Stimulated activated naive B cell treated with anti-CD40 and anti-IgM and Interleukin-4, amounts not matched to agents 10 μg/mL and 1 μg/mL and 100 μg/mL, for 72 hours (primary cell): ENCODE results near the gene VLDLR.
"Not testable (repeated sequence)": the region's sequence is repeated elsewhere in the genome, so short reads cannot be mapped to it uniquely, and the experiment has no call there.

Experiments
- ATAC-seq, 2 donors: fragments of 150-1000 bp; cut with Tn5 transposase; replicated peaks; 2 replicates each; pipeline ENCODE4 v1.10.0; 2021; ENCODE audit warnings: moderate library complexity in 1 of 2
- DNase-seq: peaks from one replicate; pipeline ENCODE4 v3.0.0; 2021
- H3K27ac Mint-ChIP-seq: one replicate; pipeline ENCODE4 v1.8.0; 2022; ENCODE audit warnings: mild to moderate bottlenecking, mixed read lengths
- H3K27me3 Mint-ChIP-seq, 2 donors: one replicate each; pipeline ENCODE4 v1.8.0; 2022; ENCODE audit warnings: mixed read lengths in 2 of 2
- H3K36me3 Mint-ChIP-seq, 2 donors: one replicate each; pipeline ENCODE4 v1.8.0; 2022; ENCODE audit warnings: mixed read lengths in 2 of 2, mild to moderate bottlenecking in 1 of 2
- H3K4me1 Mint-ChIP-seq, 2 donors: one replicate each; pipeline ENCODE4 v1.8.0; 2022; ENCODE audit warnings: mixed read lengths in 2 of 2, mild to moderate bottlenecking in 1 of 2
- H3K4me3 Mint-ChIP-seq, 2 donors: one replicate each; pipeline ENCODE4 v1.8.0; 2022; ENCODE audit warnings: mild to moderate bottlenecking in 2 of 2, mixed read lengths in 2 of 2, moderate library complexity in 1 of 2
- H3K9me3 Mint-ChIP-seq, 2 donors: one replicate each; pipeline ENCODE4 v1.8.0; 2022; ENCODE audit warnings: mixed read lengths in 2 of 2, mild to moderate bottlenecking in 1 of 2

VLDLR gene

GRCh38 chr9:2691626-2692025, 70.0 kb downstream of the VLDLR start:
- Mint-ChIP-seq H3K27ac (no peak overlapping the region), H3K27me3 (no peaks in the 10 kb centered on the region), H3K9me3 (no peaks in the 10 kb centered on the region), H3K4me3 (no peak overlapping the region), H3K36me3 (peaks cover 11 to 22% of the 10 kb centered on the region in 2 donors), H3K4me1 (no peaks in the 10 kb centered on the region)
- ATAC-seq, result no peak
- DNase-seq, result no peak

DNA sequence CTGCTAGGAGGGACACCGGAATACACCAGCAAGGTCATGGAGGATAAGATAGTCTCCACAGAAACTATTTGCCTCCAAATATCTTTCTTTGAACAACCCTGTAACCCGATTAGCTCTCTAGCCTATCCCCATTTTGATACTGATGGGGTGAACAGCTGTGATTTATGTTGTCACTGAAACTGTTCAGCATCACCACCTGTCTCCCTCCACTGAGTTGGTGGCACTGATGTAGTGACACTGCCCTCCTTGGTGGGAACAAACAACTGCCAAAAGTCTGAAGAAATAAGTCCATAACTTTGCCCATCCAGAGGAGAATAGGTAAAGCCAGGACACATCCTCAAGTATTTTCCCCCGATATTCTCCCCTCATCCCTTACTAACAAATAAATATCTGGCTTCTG, 71.5 kb downstream of the VLDLR start:
- Mint-ChIP-seq H3K27me3 (no peaks in the 10 kb centered on the region), H3K4me1 (peaks cover 6 to 13% of the 10 kb centered on the region in 2 donors), H3K36me3 (peaks cover 19 to 31% of the 10 kb centered on the region in 2 donors), H3K4me3 (no peak overlapping the region), H3K27ac (no peak overlapping the region), H3K9me3 (peaks cover 0 to 4% of the 10 kb centered on the region in 2 donors)
- ATAC-seq (no peak), DNase-seq (no peak)

GRCh38 chr9:2697492-2697891, 75.9 kb downstream of the VLDLR start:
- peak; percentile 23 for DNase-seq
- H3K4me3 Mint-ChIP-seq, result no peak overlapping the region
- H3K36me3 Mint-ChIP-seq, result peaks cover 28 to 31% of the 10 kb centered on the region in 2 donors
- H3K27ac Mint-ChIP-seq, result no peak overlapping the region
- peaks cover 6 to 14% of the 10 kb centered on the region in 2 donors for H3K4me1 Mint-ChIP-seq
- peak; percentile 98 to 99 for ATAC-seq
- no peaks in the 10 kb centered on the region for H3K27me3 Mint-ChIP-seq
- H3K9me3 Mint-ChIP-seq, result peaks cover 0 to 4% of the 10 kb centered on the region in 2 donors

- ATAC-seq, result no peak
- H3K9me3 Mint-ChIP-seq, result peaks cover 0 to 4% of the 10 kb centered on the region in 2 donors
- no peak overlapping the region for H3K4me3 Mint-ChIP-seq
- no peaks in the 10 kb centered on the region for H3K27me3 Mint-ChIP-seq
- H3K4me1 Mint-ChIP-seq, result peaks cover 6 to 14% of the 10 kb centered on the region in 2 donors
- H3K36me3 Mint-ChIP-seq, result peaks cover 22 to 25% of the 10 kb centered on the region in 2 donors
- DNase-seq, result no peak
- H3K27ac Mint-ChIP-seq, result no peak overlapping the region
Observed at GRCh38 chr9:2700398-2700797, 78.8 kb downstream of the VLDLR start.

DNA sequence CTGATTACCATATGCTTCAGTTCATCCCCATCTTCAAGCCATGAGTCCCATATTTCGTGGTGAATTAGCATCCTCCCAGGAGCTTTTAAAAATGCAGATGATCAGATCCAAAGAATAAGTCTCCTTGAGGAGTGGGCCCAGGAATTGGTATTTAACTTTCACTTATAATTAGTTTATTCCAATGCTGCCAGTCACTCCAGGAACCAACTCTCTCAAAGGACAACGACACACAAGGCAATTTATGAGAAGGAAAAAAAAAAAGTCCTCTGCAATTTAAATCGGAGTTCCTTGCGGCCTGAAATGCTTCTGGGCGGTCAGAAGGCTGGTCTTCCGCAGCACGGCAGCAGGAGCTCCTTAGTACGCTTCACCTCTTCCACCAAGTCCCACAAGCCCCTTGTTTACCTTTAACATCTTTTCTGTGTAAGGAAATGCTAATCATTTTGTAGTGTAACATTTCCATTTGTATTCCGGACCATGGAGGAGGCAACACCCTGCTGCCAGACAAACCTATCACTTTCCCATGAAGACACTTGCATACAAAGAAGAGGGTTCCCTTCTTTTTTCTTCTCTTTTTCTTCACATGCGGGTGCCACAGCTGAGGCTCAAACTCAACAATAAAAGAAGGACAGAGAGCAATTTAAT, 79.4 kb downstream of the VLDLR start:
- H3K9me3 Mint-ChIP-seq, result peaks cover 0 to 4% of the 10 kb centered on the region in 2 donors
- peaks cover 6 to 14% of the 10 kb centered on the region in 2 donors for H3K4me1 Mint-ChIP-seq
- H3K27me3 Mint-ChIP-seq, result no peaks in the 10 kb centered on the region
- no peak overlapping the region for H3K27ac Mint-ChIP-seq
- no peak overlapping the region for H3K4me3 Mint-ChIP-seq
- ATAC-seq (no peak), DNase-seq (no peak)
- H3K36me3 Mint-ChIP-seq, result peaks cover 22 to 25% of the 10 kb centered on the region in 2 donors

GRCh38 chr9:2704504-2704903, 82.9 kb downstream of the VLDLR start:
- no peaks in the 10 kb centered on the region for H3K9me3 Mint-ChIP-seq
- no peak overlapping the region for H3K4me3 Mint-ChIP-seq
- DNase-seq (no peak), ATAC-seq (no peak)
- H3K4me1 Mint-ChIP-seq, result no peaks in the 10 kb centered on the region
- H3K36me3 Mint-ChIP-seq, result peaks cover 21 to 25% of the 10 kb centered on the region in 2 donors
- H3K27me3 Mint-ChIP-seq, result no peaks in the 10 kb centered on the region
- H3K27ac Mint-ChIP-seq, result no peak overlapping the region

GRCh38 chr9:2707256-2707655, 85.7 kb downstream of the VLDLR start:
- peaks cover 10 to 19% of the 10 kb centered on the region in 2 donors for H3K36me3 Mint-ChIP-seq
- ATAC-seq, H3K4me3 Mint-ChIP-seq, H3K27ac Mint-ChIP-seq, H3K4me1 Mint-ChIP-seq, DNase-seq, H3K27me3 Mint-ChIP-seq, H3K9me3 Mint-ChIP-seq: not testable (repeated sequence)
